ENCODE results near the gene TFB1M. TPM values are rescaled to one million over a fixed set of nuclear protein-coding genes. Genes with fewer than 3 reads are reported as not detected.

The TFB1M gene
- total and polyA plus RNA-seq, 2 donors (not counting 1 experiment from before 2014, with no cell fraction given): 16.3 to 28.9 TPM

- H3K9ac ChIP-seq (ENCODE audit: insufficient read depth, low read length): no peak overlapping the region
- H3K27ac ChIP-seq (ENCODE audit: insufficient read depth, low read length): no peak overlapping the region
- no peaks in the 10 kb centered on the region for H3K36me3 ChIP-seq (ENCODE audit: control insufficient read depth, insufficient read depth, low read length)
- H2AFZ ChIP-seq (ENCODE audit: low read length): no peak overlapping the region
- H3K9me3 ChIP-seq (ENCODE audit: control insufficient read depth, insufficient read depth, low read depth, low read length): no peaks in the 10 kb centered on the region
- no peak for DNase-seq (ENCODE audit: low read depth in 2 of 2)
- no peaks in the 10 kb centered on the region for H3K27me3 ChIP-seq (ENCODE audit: control insufficient read depth, insufficient read depth, low read length)
- no peaks in the 10 kb centered on the region for H3K79me2 ChIP-seq (ENCODE audit: control insufficient read depth, insufficient read depth, low read length)
- TF ChIP-seq CTCF (conservative IDR thresholded peaks at IDR 0.05 in 1 of 2, IDR thresholded peaks at IDR 0.05 in 1 of 2; ENCODE audit: low read depth in 1 of 2, low read length in 2 of 2) (no peak), EZH2 (IDR thresholded peaks at IDR 0.05; ENCODE audit: low read length, missing control alignments) (no peak)
- H3K4me2 ChIP-seq (ENCODE audit: extremely low read depth, insufficient read depth, low read length): no peak overlapping the region
- H3K4me1 ChIP-seq (ENCODE audit: control insufficient read depth, extremely low read depth, insufficient read depth, low read length): peaks cover 4% of the 10 kb centered on the region
- no peak overlapping the region for H3K4me3 ChIP-seq (replicated peaks in 1 of 4; ENCODE audit: control extremely low read depth in 1 of 4, insufficient read depth in 1 of 4, low read depth in 3 of 4, low read length in 4 of 4)
- H4K20me1 ChIP-seq (ENCODE audit: control insufficient read depth, extremely low read depth, insufficient read depth, low read length): no peaks in the 10 kb centered on the region
These were observed 91.8 kb downstream of the TFB1M start for GRCh38 chr6:155222506-155222905.

- Histone ChIP-seq H4K20me1 (ENCODE audit: control insufficient read depth, extremely low read depth, insufficient read depth, low read length) (no peaks in the 10 kb centered on the region), H2AFZ (ENCODE audit: low read length) (no peak overlapping the region), H3K79me2 (ENCODE audit: control insufficient read depth, insufficient read depth, low read length) (no peaks in the 10 kb centered on the region), H3K9me3 (ENCODE audit: control insufficient read depth, insufficient read depth, low read depth, low read length) (no peaks in the 10 kb centered on the region), H3K9ac (ENCODE audit: insufficient read depth, low read length) (no peak overlapping the region), H3K4me2 (ENCODE audit: extremely low read depth, insufficient read depth, low read length) (no peak overlapping the region), H3K27me3 (ENCODE audit: control insufficient read depth, insufficient read depth, low read length) (no peaks in the 10 kb centered on the region), H3K4me3 (replicated peaks in 1 of 4; ENCODE audit: control extremely low read depth in 1 of 4, insufficient read depth in 1 of 4, low read depth in 3 of 4, low read length in 4 of 4) (no peak overlapping the region), H3K4me1 (ENCODE audit: control insufficient read depth, extremely low read depth, insufficient read depth, low read length) (peaks cover 4% of the 10 kb centered on the region), H3K27ac (ENCODE audit: insufficient read depth, low read length) (no peak overlapping the region), H3K36me3 (ENCODE audit: control insufficient read depth, insufficient read depth, low read length) (no peaks in the 10 kb centered on the region)
- no peak for DNase-seq (ENCODE audit: low read depth in 2 of 2)
- TF ChIP-seq CTCF (conservative IDR thresholded peaks at IDR 0.05 in 1 of 2, IDR thresholded peaks at IDR 0.05 in 1 of 2; ENCODE audit: low read depth in 1 of 2, low read length in 2 of 2): no peak
- no peak for TF ChIP-seq EZH2 (IDR thresholded peaks at IDR 0.05; ENCODE audit: low read length, missing control alignments)
These were observed 93.2 kb downstream of the TFB1M start for GRCh38 chr6:155221086-155221485.

GRCh38 chr6:155219858-155220301 lies 94.4 kb downstream of the TFB1M start:
- Histone ChIP-seq H2AFZ (ENCODE audit: low read length) (no peak overlapping the region), H3K27ac (ENCODE audit: insufficient read depth, low read length) (no peak overlapping the region), H3K9ac (ENCODE audit: insufficient read depth, low read length) (no peak overlapping the region)

More at GRCh38 chr6:155219858-155220301, 94.4 kb downstream of the TFB1M start:
- Histone ChIP-seq H3K4me1 (ENCODE audit: control insufficient read depth, extremely low read depth, insufficient read depth, low read length) (peaks cover 4% of the 10 kb centered on the region), H3K79me2 (ENCODE audit: control insufficient read depth, insufficient read depth, low read length) (no peaks in the 10 kb centered on the region), H3K4me2 (ENCODE audit: extremely low read depth, insufficient read depth, low read length) (no peak overlapping the region), H3K36me3 (ENCODE audit: control insufficient read depth, insufficient read depth, low read length) (no peaks in the 10 kb centered on the region), H4K20me1 (ENCODE audit: control insufficient read depth, extremely low read depth, insufficient read depth, low read length) (no peaks in the 10 kb centered on the region), H3K27me3 (ENCODE audit: control insufficient read depth, insufficient read depth, low read length) (no peaks in the 10 kb centered on the region), H3K9me3 (ENCODE audit: control insufficient read depth, insufficient read depth, low read depth, low read length) (no peaks in the 10 kb centered on the region), H3K4me3 (replicated peaks in 1 of 4; ENCODE audit: control extremely low read depth in 1 of 4, insufficient read depth in 1 of 4, low read depth in 3 of 4, low read length in 4 of 4) (no peak overlapping the region)
- DNase-seq (ENCODE audit: low read depth in 2 of 2): no peak
- TF ChIP-seq CTCF (conservative IDR thresholded peaks at IDR 0.05 in 1 of 2, IDR thresholded peaks at IDR 0.05 in 1 of 2; ENCODE audit: low read depth in 1 of 2, low read length in 2 of 2) (no peak), EZH2 (IDR thresholded peaks at IDR 0.05; ENCODE audit: low read length, missing control alignments) (no peak)
